ENCODE data around the gene CPNE4.
"Not testable (repeated sequence)": the region's sequence is repeated elsewhere in the genome, so short reads cannot be mapped to it uniquely, and the experiment has no call there.

The CPNE4 gene

DNA sequence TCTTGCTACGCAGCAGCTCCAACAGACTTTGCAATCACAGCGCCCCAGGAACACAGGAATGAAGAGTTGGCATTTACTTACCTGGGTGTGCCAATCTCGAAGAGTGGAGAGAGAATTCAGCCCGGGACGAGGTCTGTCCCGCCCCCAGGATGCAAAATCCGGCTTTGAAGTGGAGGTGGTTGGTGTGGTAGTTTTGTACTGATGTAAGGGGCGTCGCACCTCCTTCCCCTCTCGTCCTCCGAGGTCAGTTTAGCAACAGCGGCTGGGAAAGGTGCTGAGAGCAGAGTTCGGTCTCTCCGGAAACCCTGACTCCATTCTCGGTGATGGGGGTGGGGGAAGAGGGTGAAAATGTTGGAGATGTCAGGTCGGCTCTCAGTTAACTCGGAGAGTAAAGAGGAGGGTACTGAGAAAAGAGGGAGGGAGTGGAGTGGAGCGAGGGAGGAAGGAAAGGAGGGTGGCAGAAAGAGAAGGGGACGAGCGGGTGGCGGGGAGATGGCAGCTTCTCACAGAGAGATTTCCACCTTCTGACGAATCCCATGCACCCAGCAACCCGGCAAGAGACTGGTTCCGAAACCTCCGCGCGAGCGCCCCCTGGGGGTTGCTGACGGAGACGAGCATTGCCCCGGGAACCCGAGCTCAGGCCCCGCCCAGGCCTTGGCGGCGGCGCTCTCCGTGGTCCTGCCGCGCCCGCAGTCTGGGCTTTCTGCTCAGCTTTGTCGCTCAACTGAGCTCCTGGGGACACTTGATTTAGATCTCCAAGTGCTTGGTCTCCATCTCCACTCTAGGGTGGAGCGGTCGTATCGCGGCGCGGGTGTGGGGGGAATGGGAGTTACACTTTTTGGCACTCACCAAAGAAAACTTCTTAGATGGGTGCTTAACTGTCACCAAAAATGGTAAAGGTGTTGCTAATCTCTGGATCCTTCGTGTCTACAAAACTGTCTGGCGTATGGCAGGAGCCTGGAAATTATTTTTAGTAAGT lies at the start of gene CPNE4:
CPNE4 (minus strand) TSS at position 529 of the 979 bp plus-strand sequence.
- peak; percentile 29 for DNase-seq

GRCh38 chr3:132083583-132084279 lies 48.9 kb upstream of the CPNE4 start:
- no peak for DNase-seq

DNA sequence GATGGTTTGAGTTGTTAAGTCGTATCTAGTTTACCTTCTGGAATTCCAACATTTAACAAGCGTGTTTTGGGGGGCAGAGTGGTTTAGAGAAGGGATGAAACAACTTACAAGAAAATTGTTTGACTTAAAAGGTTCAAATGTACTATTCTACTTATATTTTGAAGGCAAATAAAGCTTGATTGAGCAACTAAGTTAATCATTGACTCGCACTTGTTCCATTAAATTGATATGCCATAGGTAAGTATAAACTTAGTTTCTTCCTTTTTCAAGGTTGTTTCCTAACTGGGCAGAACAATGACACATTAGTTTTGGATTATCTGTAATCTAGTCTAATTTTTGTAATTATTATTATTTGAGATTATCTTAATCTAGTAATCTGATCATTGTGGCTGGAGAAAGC lies 48.3 kb upstream of the CPNE4 start:
- no peak for DNase-seq

GRCh38 chr3:132079147-132079546 lies 44.3 kb upstream of the CPNE4 start:
- DNase-seq: no peak

DNA sequence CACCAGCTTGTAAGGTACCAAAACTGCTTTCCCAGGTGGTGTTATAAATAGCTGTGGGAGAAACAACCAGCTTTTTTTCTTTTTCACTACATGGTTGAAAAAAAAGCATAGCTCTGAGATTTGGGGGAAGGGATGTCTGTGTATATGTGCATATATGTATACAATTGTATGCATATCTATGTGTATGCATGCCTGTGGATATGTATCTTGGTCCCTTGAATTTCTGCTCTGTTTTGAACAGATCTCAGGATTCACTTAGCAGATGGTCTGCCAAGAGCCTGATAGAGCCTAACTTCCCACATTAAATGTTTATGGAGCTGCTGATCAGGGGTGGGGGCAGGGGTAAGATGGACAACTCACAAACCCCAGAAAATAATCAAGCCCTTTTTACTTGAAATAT lies 39.0 kb upstream of the CPNE4 start:
- no peak for DNase-seq

- no peak for DNase-seq
Observed at GRCh38 chr3:132071043-132071442, 36.2 kb upstream of the CPNE4 start.

GRCh38 chr3:132064114-132064513 lies 29.3 kb upstream of the CPNE4 start:
- no peak for DNase-seq

GRCh38 chr3:132062535-132062934 lies 27.7 kb upstream of the CPNE4 start:
- DNase-seq: no peak

GRCh38 chr3:132055872-132056271 lies 21.1 kb upstream of the CPNE4 start:
- DNase-seq: no peak

DNA sequence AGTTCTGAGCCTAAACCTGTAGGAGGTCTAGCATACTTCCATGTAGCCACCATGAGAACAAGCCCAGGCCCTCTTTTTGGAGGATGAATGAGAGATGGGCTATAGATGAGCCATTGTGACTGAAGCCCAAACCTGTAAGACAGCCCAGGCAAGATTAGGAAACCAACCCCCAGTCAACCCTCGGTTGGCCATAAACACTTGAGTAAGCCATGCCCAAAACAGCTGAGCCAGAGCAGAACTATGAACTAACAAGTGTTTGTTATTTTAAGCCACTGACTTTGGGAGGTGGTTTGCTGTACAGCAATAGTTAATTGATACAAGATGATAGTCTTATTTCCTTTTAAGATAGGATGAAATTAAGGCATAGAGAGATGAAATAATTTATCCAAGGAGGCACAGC lies 12.4 kb upstream of the CPNE4 start:
- no peak for DNase-seq

DNA sequence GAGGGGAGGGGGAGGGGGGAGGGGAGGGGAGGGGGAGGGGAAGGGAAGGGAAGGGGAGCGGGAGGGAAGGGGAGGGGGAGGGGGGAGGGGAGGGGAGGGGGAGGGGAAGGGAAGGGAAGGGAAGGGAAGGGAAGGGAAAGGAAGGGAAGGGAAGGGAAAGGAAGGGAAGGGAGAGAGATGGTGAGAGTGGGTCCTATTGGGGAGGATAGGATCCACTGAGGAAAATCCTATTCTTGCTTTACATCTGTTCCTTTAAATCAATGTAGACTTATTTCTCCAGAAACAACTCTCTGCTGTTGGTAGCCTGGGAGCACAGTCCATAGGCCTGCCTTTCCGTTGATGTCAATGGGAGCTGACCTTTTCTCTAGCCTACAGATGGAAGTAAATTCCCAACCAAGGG lies 10.1 kb upstream of the CPNE4 start:
- not testable (repeated sequence) for DNase-seq

DNA sequence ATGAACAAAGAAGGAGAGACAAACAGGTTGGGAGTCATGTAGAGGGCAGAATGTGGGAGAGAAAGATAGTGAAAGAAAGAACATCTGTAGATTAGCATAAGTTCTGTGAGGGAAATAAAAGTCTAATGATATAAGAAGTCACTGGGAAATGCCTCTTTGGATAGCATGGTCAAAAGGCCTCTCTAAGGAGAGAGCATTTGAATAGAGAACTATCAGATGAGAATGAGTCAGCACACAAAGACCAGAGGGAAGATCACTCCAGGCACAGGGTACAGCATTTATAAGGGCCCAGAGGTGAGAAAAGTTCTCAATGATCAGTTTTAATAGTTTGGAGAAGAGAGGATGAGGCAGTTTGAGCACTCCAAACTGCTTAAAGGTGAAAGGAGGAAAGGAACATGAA lies 7.9 kb upstream of the CPNE4 start:
- no peak for DNase-seq

DNA sequence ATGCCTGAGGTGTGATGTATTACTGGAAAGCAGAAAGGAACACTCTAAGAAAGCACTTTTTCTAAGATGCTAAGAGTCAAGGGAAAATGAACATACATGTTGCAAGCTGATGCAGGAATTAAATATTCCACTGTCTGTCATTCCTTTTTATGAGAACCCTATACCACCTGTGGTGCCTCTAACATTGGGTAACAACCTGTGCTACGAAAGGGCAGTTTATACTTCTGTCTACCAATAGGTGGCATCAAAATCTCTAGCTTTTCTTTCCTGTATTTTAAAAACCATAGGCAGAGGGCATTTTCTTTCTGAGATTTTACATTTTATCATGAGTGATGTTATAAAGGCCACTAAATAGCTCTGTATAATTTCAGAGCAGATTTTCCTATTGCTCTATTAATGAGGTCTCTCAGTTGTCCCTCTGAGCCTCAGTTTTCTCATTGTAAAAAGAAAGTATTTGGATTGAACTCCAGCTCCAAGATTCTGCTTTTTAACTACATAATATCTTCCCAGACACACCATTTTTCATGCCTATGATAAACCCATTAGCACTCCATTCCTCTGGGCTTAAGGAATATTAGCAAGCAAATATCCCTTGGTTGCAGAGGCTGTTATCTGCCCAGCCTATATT lies 3.5 kb upstream of the CPNE4 start:
- no peak for DNase-seq

DNA sequence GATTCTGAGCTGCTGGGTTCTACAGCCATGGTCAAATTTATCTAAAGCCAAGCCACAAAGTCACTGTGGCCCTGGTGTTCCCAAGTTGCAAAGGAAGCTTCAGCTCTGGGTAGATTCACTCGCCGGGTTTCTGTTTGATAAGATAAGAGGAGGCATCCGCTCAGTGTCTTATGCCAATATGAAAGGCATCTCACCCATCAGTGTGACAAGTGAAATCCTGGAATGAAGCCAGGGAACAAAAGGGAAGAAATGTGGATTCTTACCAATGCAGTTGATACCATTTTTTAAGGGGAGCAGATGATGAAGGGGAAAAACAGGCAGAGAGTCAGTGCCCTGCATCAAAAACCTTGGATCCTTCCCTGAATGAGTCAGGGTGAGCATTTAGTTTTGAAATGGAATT lies 2.8 kb upstream of the CPNE4 start:
- no peak for DNase-seq

- DNase-seq: no peak
Observed at GRCh38 chr3:132037056-132037455, 2.2 kb upstream of the CPNE4 start.

GRCh38 chr3:132034097-132034485 lies 723 bp downstream of the CPNE4 start:
- DNase-seq: no peak

GRCh38 chr3:132033471-132033870 lies 1.3 kb downstream of the CPNE4 start:
- DNase-seq: no peak

DNA sequence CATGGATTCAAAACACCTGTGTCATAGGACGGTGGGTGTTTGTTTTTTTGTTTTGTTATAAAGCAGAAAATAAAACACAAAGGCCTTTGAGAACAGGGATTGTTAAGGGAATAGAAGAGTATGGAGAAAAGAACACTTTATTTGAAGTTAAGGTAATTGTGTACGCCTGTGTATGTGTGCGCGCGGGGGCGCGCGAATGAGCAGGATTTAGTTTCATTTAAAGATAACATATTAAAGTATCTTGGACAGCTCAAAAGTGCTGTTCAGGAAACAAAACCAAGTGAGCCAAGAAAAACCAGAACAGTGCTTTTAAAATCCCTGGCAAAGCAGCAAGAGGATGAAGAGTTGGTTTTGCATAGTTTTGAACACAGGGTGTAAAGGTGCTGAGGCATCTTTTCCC lies 1.9 kb downstream of the CPNE4 start:
- DNase-seq: no peak

DNA sequence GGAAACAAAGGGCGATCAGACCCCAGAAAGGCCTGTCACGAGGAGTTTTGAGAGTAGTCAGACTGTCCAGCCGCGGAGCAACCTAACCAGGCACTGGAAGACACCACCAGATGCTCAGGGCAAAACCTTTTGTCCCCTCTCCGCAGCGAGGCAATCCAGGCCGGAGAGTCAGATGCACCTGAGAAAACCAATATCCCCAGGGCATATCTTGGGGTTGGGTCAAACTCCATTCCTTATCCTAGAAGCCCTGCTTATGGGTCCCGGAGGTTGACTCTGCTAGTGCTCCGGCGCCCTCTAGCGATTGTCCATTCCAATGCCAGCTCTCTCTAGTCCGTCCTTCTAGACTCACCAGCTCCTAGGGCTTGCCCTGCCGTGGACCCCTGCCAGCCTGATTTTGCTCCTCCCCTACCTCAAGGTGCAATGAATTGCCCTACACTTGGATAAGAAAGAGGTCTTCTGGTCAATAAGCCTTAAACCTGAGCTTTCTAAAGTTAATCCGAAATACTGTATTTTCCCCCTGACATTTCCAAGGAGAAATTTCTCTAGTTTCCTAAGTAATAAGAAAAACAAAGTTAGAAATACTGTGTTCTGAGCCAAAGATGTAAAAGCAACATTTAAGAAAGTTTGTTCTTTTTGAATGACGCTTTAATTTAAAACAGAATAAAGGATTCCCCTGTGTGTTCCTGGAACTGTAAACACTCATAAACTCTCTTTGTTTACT lies 5.5 kb downstream of the CPNE4 start:
- peak; percentile 23 for DNase-seq

GRCh38 chr3:132022914-132023313 lies 11.9 kb downstream of the CPNE4 start:
- no peak for DNase-seq

- no peak for DNase-seq
Observed at GRCh38 chr3:132020058-132020457, 14.8 kb downstream of the CPNE4 start.

DNA sequence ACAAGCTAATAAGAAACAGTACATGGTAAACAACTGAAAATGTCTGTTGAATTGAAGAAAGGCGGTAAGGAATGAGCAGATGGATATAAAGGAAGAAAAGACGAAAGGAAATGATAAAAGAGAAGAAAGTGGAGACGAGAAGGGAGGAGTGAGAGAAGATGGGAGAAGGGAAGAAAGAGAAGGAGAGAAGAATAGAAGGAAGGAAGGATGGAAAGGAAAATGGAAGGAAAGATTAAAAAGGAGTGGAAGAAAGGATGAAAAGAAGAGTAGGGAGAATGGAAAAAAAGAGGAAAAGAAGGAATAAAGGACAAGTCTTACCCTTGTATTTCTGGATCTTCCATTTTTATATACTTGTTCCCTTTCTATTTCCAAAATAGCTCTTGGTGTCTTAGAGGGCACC lies 17.7 kb downstream of the CPNE4 start:
- no peak for DNase-seq

Measured in CD4-positive, alpha-beta T cell treated with Interferon gamma for 1 hour (primary cell).